Measurements from ENCODE around the gene PPP2R3B.

The PPP2R3B gene

DNA sequence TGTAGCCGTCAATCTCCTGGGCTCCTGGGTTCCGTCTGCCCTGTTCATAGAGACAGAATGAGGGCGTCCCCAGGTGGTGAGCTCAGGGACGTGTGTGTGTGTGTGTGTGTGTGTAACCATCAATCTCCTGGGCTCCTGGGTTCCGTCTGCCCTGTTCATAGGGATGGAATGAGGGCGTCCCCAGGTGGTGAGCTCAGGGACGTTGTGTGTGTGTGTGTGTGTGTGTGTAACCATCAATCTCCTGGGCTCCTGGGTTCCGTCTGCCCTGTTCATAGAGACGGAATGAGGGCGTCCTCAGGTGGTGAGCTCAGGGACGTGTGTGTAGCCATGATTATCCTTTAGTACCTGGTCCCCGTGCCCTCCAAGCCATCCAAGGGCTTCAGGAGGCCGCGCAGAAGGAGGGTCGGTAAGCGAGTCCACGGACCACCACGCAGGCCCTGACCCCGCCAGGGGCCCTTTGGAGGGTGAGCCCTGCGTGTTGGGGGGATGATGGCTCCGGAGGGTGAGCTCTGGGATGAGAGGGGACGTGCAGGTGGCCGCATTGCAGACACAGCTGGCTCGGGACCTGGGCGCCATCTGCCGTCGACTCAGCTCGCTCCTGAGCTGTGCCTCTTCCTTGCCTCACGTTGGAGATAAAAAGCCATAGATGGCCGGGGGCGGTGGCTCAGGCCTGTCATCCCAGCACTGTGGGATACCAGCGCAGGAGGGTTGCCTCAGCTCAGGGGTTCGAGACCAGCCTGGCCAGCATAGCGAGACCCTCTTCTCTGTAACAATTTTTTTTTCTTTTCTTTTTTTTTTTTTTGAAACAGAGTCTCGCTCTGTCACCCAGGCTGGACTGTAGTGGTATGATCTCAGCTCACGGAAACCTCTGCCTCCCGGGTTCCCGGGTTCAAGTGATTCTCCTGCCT is 62.7 kb downstream of the PPP2R3B start:
- TF ChIP-seq EZH2phosphoT487 (IDR thresholded peaks at IDR 0.05; ENCODE audit: borderline replicate concordance, low read length) (no peak), CTCF (IDR thresholded peaks at IDR 0.05; ENCODE audit: low read depth, low read length, poor library complexity, severe bottlenecking) (peak; percentile 40)
- no peaks in the 10 kb centered on the region for H3K9me3 ChIP-seq (ENCODE audit: control insufficient read depth, insufficient read depth, low read length)
- H3K79me2 ChIP-seq (ENCODE audit: control insufficient read depth, low read length), result peaks cover 15% of the 10 kb centered on the region
- peaks cover 22% of the 10 kb centered on the region for H3K4me1 ChIP-seq (ENCODE audit: control insufficient read depth, low read length)
- no peak overlapping the region for H3K4me3 ChIP-seq (ENCODE audit: low read length)
- no peak overlapping the region for H3K27ac ChIP-seq (ENCODE audit: low read depth, low read length)
- H4K20me1 ChIP-seq (ENCODE audit: control insufficient read depth, insufficient read depth, low read depth, low read length), result no peaks in the 10 kb centered on the region
- H3K36me3 ChIP-seq (ENCODE audit: control insufficient read depth, low read length), result no peaks in the 10 kb centered on the region
- H3K4me2 ChIP-seq (ENCODE audit: low read length), result peak overlapping the region; percentile 43
- peaks cover 7% of the 10 kb centered on the region; the same call in 1 of the 2 replicates for H3F3A ChIP-seq (ENCODE audit: control insufficient read depth, insufficient read depth)
- no peaks in the 10 kb centered on the region; the same call in 1 of the 2 replicates for H3K27me3 ChIP-seq (ENCODE audit: control insufficient read depth, low read length)
- no peaks in the 10 kb centered on the region for H3K9me2 ChIP-seq (replicated peaks; ENCODE audit: control insufficient read depth, low read length)

- Histone ChIP-seq H3K9me2 (replicated peaks; ENCODE audit: control insufficient read depth, low read length) (no peaks in the 10 kb centered on the region), H4K20me1 (ENCODE audit: control insufficient read depth, insufficient read depth, low read depth, low read length) (0 out of 2 replicates have a peak, but pooled peaks cover 6% of the 10 kb centered on the region), H3K4me1 (ENCODE audit: control insufficient read depth, low read length) (peaks cover 30% of the 10 kb centered on the region), H3F3A (ENCODE audit: control insufficient read depth, insufficient read depth) (peaks cover 10% of the 10 kb centered on the region; the same call in 1 of the 2 replicates), H3K4me3 (ENCODE audit: low read length) (peak overlapping the region; percentile 96), H3K27ac (ENCODE audit: low read depth, low read length) (no peak overlapping the region), H3K27me3 (ENCODE audit: control insufficient read depth, low read length) (no peaks in the 10 kb centered on the region; the same call in 1 of the 2 replicates), H3K9me3 (ENCODE audit: control insufficient read depth, insufficient read depth, low read length) (no peaks in the 10 kb centered on the region), H3K4me2 (ENCODE audit: low read length) (peak overlapping the region; percentile 95), H3K79me2 (ENCODE audit: control insufficient read depth, low read length) (peaks cover 32% of the 10 kb centered on the region), H3K36me3 (ENCODE audit: control insufficient read depth, low read length) (peaks cover 18% of the 10 kb centered on the region)
- no peak for TF ChIP-seq CTCF (IDR thresholded peaks at IDR 0.05; ENCODE audit: low read depth, low read length, poor library complexity, severe bottlenecking)
- no peak for TF ChIP-seq EZH2phosphoT487 (IDR thresholded peaks at IDR 0.05; ENCODE audit: borderline replicate concordance, low read length)
Measured at GRCh38 chrX:320126-320783, 66.5 kb downstream of the PPP2R3B start.

- H3K9me3 ChIP-seq (ENCODE audit: control insufficient read depth, insufficient read depth, low read length), result no peaks in the 10 kb centered on the region
- no peaks in the 10 kb centered on the region for H3K9me2 ChIP-seq (replicated peaks; ENCODE audit: control insufficient read depth, low read length)
- H3K4me1 ChIP-seq (ENCODE audit: control insufficient read depth, low read length), result peaks cover 30% of the 10 kb centered on the region
- H3K27ac ChIP-seq (ENCODE audit: low read depth, low read length), result peak overlapping the region; percentile 63
- H3F3A ChIP-seq (ENCODE audit: control insufficient read depth, insufficient read depth), result peaks cover 10% of the 10 kb centered on the region; the same call in 1 of the 2 replicates
- H4K20me1 ChIP-seq (ENCODE audit: control insufficient read depth, insufficient read depth, low read depth, low read length), result 0 out of 2 replicates have a peak, but pooled peaks cover 6% of the 10 kb centered on the region
- no peak for TF ChIP-seq EZH2phosphoT487 (IDR thresholded peaks at IDR 0.05; ENCODE audit: borderline replicate concordance, low read length)
- TF ChIP-seq CTCF (IDR thresholded peaks at IDR 0.05; ENCODE audit: low read depth, low read length, poor library complexity, severe bottlenecking), result no peak
- peak overlapping the region; percentile 96 for H3K4me3 ChIP-seq (ENCODE audit: low read length)
- H3K36me3 ChIP-seq (ENCODE audit: control insufficient read depth, low read length), result peaks cover 24% of the 10 kb centered on the region
- H3K79me2 ChIP-seq (ENCODE audit: control insufficient read depth, low read length), result peaks cover 32% of the 10 kb centered on the region
- no peaks in the 10 kb centered on the region; the same call in 1 of the 2 replicates for H3K27me3 ChIP-seq (ENCODE audit: control insufficient read depth, low read length)
- peak overlapping the region; percentile 95 for H3K4me2 ChIP-seq (ENCODE audit: low read length)
Measured at GRCh38 chrX:319579-320125, 67.1 kb downstream of the PPP2R3B start.

Data from DOHH2 (cell line).